Measurements from ENCODE around the gene ATXN3L. TPM values are rescaled to one million over a fixed set of nuclear protein-coding genes. Genes with fewer than 3 reads are reported as not detected.

Gene ATXN3L
- total RNA-seq, 2 experiments from 2014 or later, result not detected

DNA sequence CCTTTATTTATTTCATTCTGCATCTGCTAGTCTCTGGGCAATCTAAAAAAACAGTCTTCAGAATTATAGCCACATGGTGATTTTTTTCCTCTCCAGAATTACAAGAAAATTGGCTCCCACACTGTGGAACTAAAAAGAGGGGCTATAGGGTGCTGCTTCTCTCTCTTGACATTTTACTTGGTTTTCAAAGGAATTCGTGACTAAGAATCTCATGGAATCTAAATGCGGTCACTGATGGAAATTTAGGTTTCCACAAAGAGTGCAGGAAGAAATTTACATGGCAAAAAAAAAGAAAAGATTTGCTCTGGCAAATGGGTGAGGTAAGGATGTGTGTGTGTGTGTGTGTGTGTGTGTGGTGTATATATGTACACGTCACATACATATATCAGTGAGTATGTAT lies 10.2 kb downstream of the ATXN3L start:
- Histone ChIP-seq H4K20me1 (ENCODE audit: insufficient read depth, low read length) (no peaks in the 10 kb centered on the region), H3K36me3 (ENCODE audit: insufficient read depth, low read length) (no peaks in the 10 kb centered on the region), H3K4me3 (ENCODE audit: low read depth, low read length, poor library complexity, severe bottlenecking) (no peak overlapping the region), H3K79me2 (ENCODE audit: insufficient read depth, low read depth, low read length) (no peaks in the 10 kb centered on the region), H3K27ac (ENCODE audit: low read depth, low read length, poor library complexity, severe bottlenecking) (no peak overlapping the region), H3K9me3 (ENCODE audit: low read length) (no peaks in the 10 kb centered on the region), H3K9me2 (ENCODE audit: insufficient read depth, low read length) (no peaks in the 10 kb centered on the region), H2AFZ (ENCODE audit: low read length) (no peak overlapping the region), H3K4me2 (ENCODE audit: low read length) (no peak overlapping the region), H3K4me1 (ENCODE audit: insufficient read depth, low read length, poor library complexity, severe bottlenecking) (no peaks in the 10 kb centered on the region)
- no peak for DNase-seq (ENCODE audit: low spot score)
- intact Hi-C loops (cut with micrococcal nuclease; ENCODE audit: unreplicated experiment), result no loop called here
- POLR2A ChIA-PET, result no interaction called here
- CTCF ChIA-PET (ENCODE audit: unreplicated experiment), result no interaction called here
- no TSS peak for BruUV-seq (replicated peaks)
- no peak for TF ChIP-seq EZH2phosphoT487 (IDR thresholded peaks at IDR 0.05; ENCODE audit: borderline replicate concordance, low read depth, low read length)
- TF ChIP-seq CTCF (conservative IDR thresholded peaks at IDR 0.05; ENCODE audit: low read length), result no peak

DNA sequence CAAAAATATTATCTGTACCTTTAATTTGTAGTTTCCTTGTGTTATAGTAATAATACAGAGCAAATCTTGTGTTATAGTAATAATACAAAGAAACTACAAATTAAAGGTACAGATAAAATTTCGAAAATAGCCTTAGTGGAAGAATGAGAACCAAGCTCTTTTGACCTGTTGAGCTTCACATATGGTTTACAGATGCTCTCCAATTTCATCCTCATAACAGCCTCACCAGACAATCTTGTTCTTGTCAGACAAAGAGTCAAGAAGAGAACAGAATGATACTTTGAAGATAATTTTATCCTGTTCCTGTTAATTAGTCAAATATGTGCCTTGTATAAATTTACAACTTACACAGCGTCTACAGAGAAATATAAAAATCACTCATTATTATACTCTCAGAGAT lies 12.8 kb downstream of the ATXN3L start:
- Histone ChIP-seq H3K36me3 (ENCODE audit: insufficient read depth, low read length) (no peaks in the 10 kb centered on the region), H3K4me1 (ENCODE audit: insufficient read depth, low read length, poor library complexity, severe bottlenecking) (no peaks in the 10 kb centered on the region), H3K9me3 (ENCODE audit: low read length) (no peaks in the 10 kb centered on the region), H3K79me2 (ENCODE audit: insufficient read depth, low read depth, low read length) (no peaks in the 10 kb centered on the region), H2AFZ (ENCODE audit: low read length) (no peak overlapping the region), H4K20me1 (ENCODE audit: insufficient read depth, low read length) (no peaks in the 10 kb centered on the region), H3K4me3 (ENCODE audit: low read depth, low read length, poor library complexity, severe bottlenecking) (no peak overlapping the region), H3K4me2 (ENCODE audit: low read length) (no peak overlapping the region), H3K27ac (ENCODE audit: low read depth, low read length, poor library complexity, severe bottlenecking) (no peak overlapping the region), H3K9me2 (ENCODE audit: insufficient read depth, low read length) (no peaks in the 10 kb centered on the region)
- intact Hi-C loops (cut with micrococcal nuclease; ENCODE audit: unreplicated experiment), result no loop called here
- no peak for TF ChIP-seq CTCF (conservative IDR thresholded peaks at IDR 0.05; ENCODE audit: low read length)
- ChIA-PET CTCF (ENCODE audit: unreplicated experiment) (no interaction called here), POLR2A (interaction anchor here (0.6 to 0.7 kb wide), 2 partner anchors 11 to 28 kb away, joined by 3 to 5 read pairs; no protein-coding TSS in a partner anchor)
- DNase-seq (ENCODE audit: low spot score), result no peak
- BruUV-seq (replicated peaks), result no TSS peak

- CTCF ChIA-PET (ENCODE audit: unreplicated experiment), result no interaction called here
- intact Hi-C loops (cut with micrococcal nuclease; ENCODE audit: unreplicated experiment), result no loop called here
Measured at GRCh38 chrX:13305108-13305507, 14.7 kb downstream of the ATXN3L start.

More at GRCh38 chrX:13305108-13305507, 14.7 kb downstream of the ATXN3L start:
- no peaks in the 10 kb centered on the region for H3K9me2 ChIP-seq (ENCODE audit: insufficient read depth, low read length)
- no peak overlapping the region for H3K27ac ChIP-seq (ENCODE audit: low read depth, low read length, poor library complexity, severe bottlenecking)
- H3K4me2 ChIP-seq (ENCODE audit: low read length), result no peak overlapping the region
- DNase-seq (ENCODE audit: low spot score), result no peak
- no peak overlapping the region for H3K4me3 ChIP-seq (ENCODE audit: low read depth, low read length, poor library complexity, severe bottlenecking)
- POLR2A ChIA-PET, result no interaction called here
- TF ChIP-seq EZH2phosphoT487 (IDR thresholded peaks at IDR 0.05; ENCODE audit: borderline replicate concordance, low read depth, low read length), result no peak
- no peak for TF ChIP-seq CTCF (conservative IDR thresholded peaks at IDR 0.05; ENCODE audit: low read length)
- no TSS peak for BruUV-seq (replicated peaks)
- no peaks in the 10 kb centered on the region for H3K79me2 ChIP-seq (ENCODE audit: insufficient read depth, low read depth, low read length)
- H2AFZ ChIP-seq (ENCODE audit: low read length), result no peak overlapping the region
- H4K20me1 ChIP-seq (ENCODE audit: insufficient read depth, low read length), result no peaks in the 10 kb centered on the region
- no peaks in the 10 kb centered on the region for H3K4me1 ChIP-seq (ENCODE audit: insufficient read depth, low read length, poor library complexity, severe bottlenecking)
- H3K36me3 ChIP-seq (ENCODE audit: insufficient read depth, low read length), result no peaks in the 10 kb centered on the region
- no peaks in the 10 kb centered on the region for H3K9me3 ChIP-seq (ENCODE audit: low read length)
